HepG2 (cell line): ENCODE results near the gene PIK3CD. TPM values are rescaled to one million over a fixed set of nuclear protein-coding genes. Genes with fewer than 3 reads are reported as not detected.

Source experiments
- CREM ChIP-seq, 2 experiments: sonication (generic) in 1 of 2; formaldehyde crosslinking in 1 of 2; IDR thresholded peaks; 2 replicates each; pipeline versions ENCODE4 v1.4.0 to v1.6.1; 2016 to 2020; ENCODE audit warnings: antibody characterized with exemption in 1 of 2, mild to moderate bottlenecking in 1 of 2, missing genetic modification reagents in 1 of 2
- FOXC1 ChIP-seq: sonication (generic); formaldehyde crosslinking; IDR thresholded peaks from 2 replicates; pipeline ENCODE4 v1.8.0; 2022; ENCODE audit warnings: mild to moderate bottlenecking, missing genetic modification reagents, borderline replicate concordance
- GMEB2 ChIP-seq: IDR thresholded peaks from 2 replicates; pipeline ENCODE4 v1.6.1; 2016; ENCODE audit warnings: missing biosample characterization, missing genetic modification reagents, low read depth
- HDAC1 ChIP-seq: sonication (generic); formaldehyde crosslinking; IDR thresholded peaks from 2 replicates; pipeline ENCODE4 v1.5.1; 2020; ENCODE audit warnings: mild to moderate bottlenecking, missing genetic modification reagents
- HMGXB4 ChIP-seq, 2 experiments: sonication (generic) in 1 of 2; formaldehyde crosslinking in 1 of 2; IDR thresholded peaks; 2 replicates each; pipeline versions ENCODE4 v1.4.0 to v1.6.1; 2018 to 2020; ENCODE audit warnings: missing genetic modification reagents in 2 of 2, borderline replicate concordance in 1 of 2, low read depth in 1 of 2, mild to moderate bottlenecking in 1 of 2, missing biosample characterization in 1 of 2
- KLF13 ChIP-seq: sonication (generic); formaldehyde crosslinking; IDR thresholded peaks from 2 replicates; pipeline ENCODE4 v1.4.0; 2020; ENCODE audit warnings: mild to moderate bottlenecking, missing genetic modification reagents
- KMT2A ChIP-seq: sonication (generic); formaldehyde crosslinking; IDR thresholded peaks from 2 replicates; pipeline ENCODE4 v1.4.0; 2020; ENCODE audit warnings: missing genetic modification reagents
- NFKB2 ChIP-seq: sonication (generic); formaldehyde crosslinking; IDR thresholded peaks from 2 replicates; pipeline ENCODE4 v1.4.0; 2020; ENCODE audit warnings: missing genetic modification reagents, borderline replicate concordance
- PAF1 ChIP-seq: IDR thresholded peaks from 2 replicates; pipeline ENCODE4 v1.6.1; 2016; ENCODE audit warnings: missing genetic modification reagents, missing compliant biosample characterization
- PREB ChIP-seq: sonication (generic); formaldehyde crosslinking; IDR thresholded peaks from 2 replicates; pipeline ENCODE4 v1.4.0; 2020; ENCODE audit warnings: missing genetic modification reagents
- SALL2 ChIP-seq: sonication (generic); formaldehyde crosslinking; IDR thresholded peaks from 2 replicates; pipeline ENCODE4 v1.8.1; 2023; ENCODE audit warnings: mild to moderate bottlenecking, missing genetic modification reagents, inconsistent platforms
- SMARCE1 ChIP-seq: fragments of 450-650 bp; IDR thresholded peaks from 2 replicates; pipeline ENCODE4 v1.6.1; 2017; ENCODE audit warnings: borderline replicate concordance
- TFDP1 ChIP-seq: IDR thresholded peaks from 2 replicates; pipeline ENCODE4 v1.6.1; 2016; ENCODE audit warnings: missing compliant biosample characterization, missing genetic modification reagents, borderline replicate concordance
- ZFY ChIP-seq: sonication (generic); formaldehyde crosslinking; IDR thresholded peaks from 2 replicates; pipeline ENCODE4 v1.4.0; 2020; ENCODE audit warnings: missing genetic modification reagents
- ZNF207 ChIP-seq: fragments of 450-650 bp; IDR thresholded peaks from 2 replicates; pipeline ENCODE4 v1.6.1; 2016; ENCODE audit warnings: antibody characterized with exemption, borderline replicate concordance
- ZNF44 ChIP-seq: sonication (generic); formaldehyde crosslinking; IDR thresholded peaks from 2 replicates; pipeline ENCODE4 v1.5.1; 2020; ENCODE audit warnings: mild to moderate bottlenecking, missing genetic modification reagents
- ZNF446 ChIP-seq: sonication (generic); formaldehyde crosslinking; IDR thresholded peaks from 2 replicates; pipeline ENCODE4 v1.5.0; 2020; ENCODE audit warnings: mild to moderate bottlenecking, missing genetic modification reagents
- ZNF501 ChIP-seq: sonication (generic); formaldehyde crosslinking; IDR thresholded peaks from 2 replicates; pipeline ENCODE4 v1.5.1; 2020; ENCODE audit warnings: mild to moderate bottlenecking, moderate library complexity, missing genetic modification reagents
- ZNF777 ChIP-seq: sonication (generic); formaldehyde crosslinking; IDR thresholded peaks from 2 replicates; pipeline ENCODE4 v1.4.0; 2020; ENCODE audit warnings: missing genetic modification reagents
- polyA plus RNA-seq, 8 experiments: library from polyadenylated mRNA; depleted of rRNA in 3 of 8; stranded (reverse) in 7 of 8; unstranded in 1 of 8; fragments of >200 nt; fragmentation: Illumina TruSeq in 4 of 8; extraction: Trizol in 4 of 8; gene quantifications; 2 replicates each; pipeline versions ENCODE4 v1.2.1 to v1.2.3, GENCODE V29; 2011 to 2016; ENCODE audit warnings: low read depth in 4 of 8, missing spikeins in 1 of 8, mixed read lengths in 1 of 8; ENCODE audit not compliant: insufficient read depth in 1 of 8
- total RNA-seq, 5 experiments: library from RNA; depleted of rRNA; stranded (reverse); fragments of >200 nt; fragmentation: Illumina TruSeq; extraction: Trizol; gene quantifications; 2 replicates each; pipeline ENCODE4 v1.2.3, GENCODE V29; 2016; ENCODE audit warnings: low read depth in 1 of 5
- TF ChIP-seq, protein P1 (sequence below): sonication (generic); formaldehyde crosslinking; IDR thresholded peaks from 2 replicates; pipeline ENCODE4 v1.5.1; 2020; ENCODE audit warnings: mild to moderate bottlenecking, missing genetic modification reagents, borderline replicate concordance
- TF ChIP-seq, protein P2 (sequence below): sonication (generic); formaldehyde crosslinking; IDR thresholded peaks from 2 replicates; pipeline ENCODE4 v1.8.1; 2023; ENCODE audit warnings: mild to moderate bottlenecking, missing genetic modification reagents, borderline replicate concordance
- TF ChIP-seq, protein P3 (sequence below): IDR thresholded peaks from 2 replicates; pipeline ENCODE4 v1.6.1; 2016; ENCODE audit warnings: low read depth, borderline replicate concordance

The PIK3CD gene
- total and polyA plus RNA-seq, 2 of the 13 experiments (the other 11 are each of a cell fraction or from before 2014, with no cell fraction given) = 7.1 to 10.0 TPM

DNA sequence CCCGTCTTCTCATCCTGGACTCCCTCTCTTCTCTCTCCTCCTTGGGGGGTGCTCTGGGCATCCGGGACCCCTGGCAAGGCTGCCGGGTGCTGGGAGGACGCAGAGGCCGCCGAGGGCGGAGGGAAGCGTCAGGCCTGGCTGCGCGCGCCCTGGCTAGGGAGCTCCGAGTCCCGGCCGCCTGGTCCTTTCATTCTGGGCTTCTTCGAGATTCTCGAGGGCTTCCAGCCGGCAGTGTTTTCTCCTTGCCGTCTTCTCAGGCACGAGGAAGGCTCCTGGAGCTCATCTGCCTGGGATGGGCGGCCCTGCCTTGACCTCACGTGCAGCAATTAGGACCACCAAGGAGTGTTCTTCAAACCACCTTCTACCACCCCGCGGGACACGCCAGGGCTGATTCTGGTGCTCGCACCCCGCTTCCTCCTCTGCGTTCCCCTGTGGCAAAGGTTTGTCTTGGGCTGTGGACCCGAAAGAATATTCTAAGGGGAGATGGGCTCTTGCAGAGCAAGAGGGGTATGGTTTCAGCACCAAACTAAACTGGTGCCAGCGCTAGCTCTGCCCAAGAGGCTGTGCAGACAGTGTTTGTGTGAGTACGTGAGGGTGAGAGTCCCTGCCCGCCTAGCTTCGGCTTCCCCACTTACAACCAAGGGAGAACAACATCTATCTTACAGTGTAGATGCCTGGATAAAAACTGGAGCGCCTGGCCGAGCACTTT lies 36.5 kb downstream of the PIK3CD start (continued):
- TF ChIP-seq HMGXB4 (CRISPR knock-in tag; IDR thresholded peaks at IDR 0.05; ENCODE audit: borderline replicate concordance in 1 of 2, low read depth in 1 of 2) = no peak
- 0 out of 2 replicates have a peak, but pooled peaks have one; percentile 3 for TF ChIP-seq ZNF501 (CRISPR knock-in tag)
- TF ChIP-seq, protein P1, sequence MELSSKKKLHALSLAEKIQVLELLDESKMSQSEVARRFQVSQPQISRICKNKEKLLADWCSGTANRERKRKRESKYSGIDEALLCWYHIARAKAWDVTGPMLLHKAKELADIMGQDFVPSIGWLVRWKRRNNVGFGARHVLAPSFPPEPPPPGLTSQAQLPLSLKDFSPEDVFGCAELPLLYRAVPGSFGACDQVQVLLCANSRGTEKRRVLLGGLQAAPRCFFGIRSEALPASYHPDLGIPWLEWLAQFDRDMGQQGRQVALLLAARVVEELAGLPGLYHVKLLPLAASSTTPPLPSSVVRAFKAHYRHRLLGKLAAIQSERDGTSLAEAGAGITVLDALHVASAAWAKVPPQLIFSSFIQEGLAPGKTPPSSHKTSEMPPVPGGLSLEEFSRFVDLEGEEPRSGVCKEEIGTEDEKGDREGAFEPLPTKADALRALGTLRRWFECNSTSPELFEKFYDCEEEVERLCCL (CRISPR knock-in tag) = no peak
- TF ChIP-seq NFKB2 (CRISPR knock-in tag) = no peak
- peak; percentile 19 for TF ChIP-seq HDAC1 (CRISPR knock-in tag)
- TF ChIP-seq ZNF207 = no peak
- no peak for TF ChIP-seq ZNF446 (CRISPR knock-in tag)
- TF ChIP-seq ZNF44 (CRISPR knock-in tag) = no peak
- peak; percentile 43; the same call in 1 of the 2 replicates for TF ChIP-seq ZFY (CRISPR knock-in tag)
- TF ChIP-seq, protein P2, sequence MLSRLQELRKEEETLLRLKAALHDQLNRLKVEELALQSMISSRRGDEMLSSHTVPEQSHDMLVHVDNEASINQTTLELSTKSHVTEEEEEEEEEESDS (CRISPR knock-in tag) = no peak
- TF ChIP-seq TFDP1 (CRISPR knock-in tag) = 0 out of 2 replicates have a peak, but pooled peaks have one; percentile 1
- peak; percentile 10; the same call in 1 of the 2 replicates for TF ChIP-seq ZNF777 (CRISPR knock-in tag)
- TF ChIP-seq, protein P3, sequence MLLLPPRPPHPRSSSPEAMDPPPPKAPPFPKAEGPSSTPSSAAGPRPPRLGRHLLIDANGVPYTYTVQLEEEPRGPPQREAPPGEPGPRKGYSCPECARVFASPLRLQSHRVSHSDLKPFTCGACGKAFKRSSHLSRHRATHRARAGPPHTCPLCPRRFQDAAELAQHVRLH (CRISPR knock-in tag) = no peak
- TF ChIP-seq GMEB2 = no peak
- no peak for TF ChIP-seq SMARCE1
- TF ChIP-seq CREM (IDR thresholded peaks at IDR 0.05) = no peak
- TF ChIP-seq CREM (CRISPR knock-in tag; IDR thresholded peaks at IDR 0.05) = no peak
- TF ChIP-seq PREB (CRISPR knock-in tag) = no peak
- no peak for TF ChIP-seq KLF13
- 0 out of 2 replicates have a peak, but pooled peaks have one; percentile 9 for TF ChIP-seq KMT2A
- no peak for TF ChIP-seq SALL2 (CRISPR knock-in tag)
- 0 out of 2 replicates have a peak, but pooled peaks have one; percentile 44 for TF ChIP-seq FOXC1
- no peak for TF ChIP-seq PAF1 (CRISPR knock-in tag)
